ENCODE measurements around the gene UGT1A9. TPM values are rescaled to one million over a fixed set of nuclear protein-coding genes. Genes with fewer than 3 reads are reported as not detected.

Gene UGT1A9
- total RNA-seq, 2 donors from 2014 or later: not detected

DNA sequence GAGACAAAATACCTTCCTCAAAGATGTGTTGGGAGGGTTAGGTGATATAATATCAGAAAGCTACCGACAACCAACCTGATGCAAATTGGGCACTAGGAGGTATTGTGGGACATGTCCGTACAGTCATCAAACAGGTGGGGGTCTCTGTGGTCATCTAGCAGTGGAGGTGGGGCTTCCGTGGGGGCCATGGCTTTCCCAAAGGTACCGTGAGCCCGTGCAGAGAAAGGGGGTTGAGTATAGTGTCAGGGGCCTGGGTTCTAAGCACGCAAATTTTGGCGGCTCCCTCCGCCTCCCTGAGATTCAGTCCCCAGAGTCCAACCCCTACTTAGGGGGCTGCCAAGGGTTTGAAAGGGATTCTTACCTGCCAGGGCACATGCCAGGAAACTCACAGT lies 150.0 kb downstream of the UGT1A9 start:
- no peaks in the 10 kb centered on the region for H3K9me3 ChIP-seq
- no peaks in the 10 kb centered on the region for H3K36me3 ChIP-seq (replicated peaks in 1 of 2; ENCODE audit: insufficient read depth in 1 of 2, low read depth in 2 of 2)
- H3K27ac ChIP-seq: no peak overlapping the region
- no peaks in the 10 kb centered on the region for H3K4me1 ChIP-seq
- H3K27me3 ChIP-seq: no peaks in the 10 kb centered on the region
- TF ChIP-seq, protein P1, sequence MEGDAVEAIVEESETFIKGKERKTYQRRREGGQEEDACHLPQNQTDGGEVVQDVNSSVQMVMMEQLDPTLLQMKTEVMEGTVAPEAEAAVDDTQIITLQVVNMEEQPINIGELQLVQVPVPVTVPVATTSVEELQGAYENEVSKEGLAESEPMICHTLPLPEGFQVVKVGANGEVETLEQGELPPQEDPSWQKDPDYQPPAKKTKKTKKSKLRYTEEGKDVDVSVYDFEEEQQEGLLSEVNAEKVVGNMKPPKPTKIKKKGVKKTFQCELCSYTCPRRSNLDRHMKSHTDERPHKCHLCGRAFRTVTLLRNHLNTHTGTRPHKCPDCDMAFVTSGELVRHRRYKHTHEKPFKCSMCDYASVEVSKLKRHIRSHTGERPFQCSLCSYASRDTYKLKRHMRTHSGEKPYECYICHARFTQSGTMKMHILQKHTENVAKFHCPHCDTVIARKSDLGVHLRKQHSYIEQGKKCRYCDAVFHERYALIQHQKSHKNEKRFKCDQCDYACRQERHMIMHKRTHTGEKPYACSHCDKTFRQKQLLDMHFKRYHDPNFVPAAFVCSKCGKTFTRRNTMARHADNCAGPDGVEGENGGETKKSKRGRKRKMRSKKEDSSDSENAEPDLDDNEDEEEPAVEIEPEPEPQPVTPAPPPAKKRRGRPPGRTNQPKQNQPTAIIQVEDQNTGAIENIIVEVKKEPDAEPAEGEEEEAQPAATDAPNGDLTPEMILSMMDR (IDR thresholded peaks at IDR 0.05): no peak
- 84 to 89% methylated on average over 6 to 8 of the region's 8 CpGs for WGBS, 2 donors
- ATAC-seq (no peak), DNase-seq (no peak)
- H3K4me3 ChIP-seq: no peak overlapping the region
- intact Hi-C loops (cut with DNase I): no loop called here

DNA sequence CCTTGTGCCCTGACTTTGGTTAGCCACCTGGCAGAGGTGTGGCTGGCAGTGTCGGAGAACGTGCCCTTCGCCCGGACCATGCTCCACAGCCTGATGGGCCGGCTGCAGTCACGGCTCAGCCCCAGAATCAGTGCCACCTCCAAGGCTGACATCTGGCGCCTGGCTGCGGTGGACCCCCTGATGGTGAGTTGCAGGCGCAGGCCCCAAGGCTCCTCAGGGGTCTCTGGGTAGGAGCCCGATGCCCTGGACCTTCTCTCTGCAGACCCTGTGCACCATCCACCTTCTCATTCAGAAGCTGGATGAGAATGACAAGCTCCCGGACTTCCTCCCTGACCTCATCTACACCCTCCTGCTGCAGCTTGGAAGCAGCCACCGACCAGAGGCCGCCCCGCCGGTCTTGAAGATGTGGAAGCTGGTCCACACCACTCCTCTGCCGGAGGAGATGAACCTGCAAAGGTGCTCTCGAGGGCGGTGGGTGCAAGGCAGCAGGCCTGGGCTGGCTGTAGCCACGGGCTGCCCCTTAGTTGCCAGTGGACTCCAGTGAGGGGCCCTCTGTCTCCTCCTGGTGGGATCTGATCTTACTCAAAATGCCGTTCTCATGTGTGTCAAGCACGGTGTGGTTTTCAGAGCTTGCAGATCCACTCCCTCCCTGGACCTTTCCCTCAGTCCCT lies 150.5 kb downstream of the UGT1A9 start:
- DNase-seq: no peak
- WGBS, 2 donors: 82 to 84% methylated on average over 7 to 21 of the region's 21 CpGs
- no peak overlapping the region for H3K27ac ChIP-seq
- ATAC-seq: no peak
- no peaks in the 10 kb centered on the region for H3K36me3 ChIP-seq (replicated peaks in 1 of 2; ENCODE audit: insufficient read depth in 1 of 2, low read depth in 2 of 2)
- H3K9me3 ChIP-seq: no peaks in the 10 kb centered on the region
- H3K4me1 ChIP-seq: no peaks in the 10 kb centered on the region
- no peak for TF ChIP-seq POLR2A (IDR thresholded peaks at IDR 0.05)
- TF ChIP-seq, protein P1 (IDR thresholded peaks at IDR 0.05): no peak
- no peaks in the 10 kb centered on the region for H3K27me3 ChIP-seq
- intact Hi-C loops (cut with DNase I): no loop called here
- no peak overlapping the region for H3K4me3 ChIP-seq

Other genes with a start within 250 kb of the UGT1A9 start
- gene USP40, start 105.1 kb upstream of the UGT1A9 start, total RNA-seq: 10 to 100 TPM; 34.9 to 38.9 TPM
- not detected for gene UGT1A8, start 54.3 kb upstream of the UGT1A9 start, total RNA-seq
- gene UGT1A10, start 35.5 kb upstream of the UGT1A9 start, total RNA-seq: under 1 TPM; 0.52 to 0.99 TPM
- not detected for gene UGT1A7, start 10.0 kb downstream of the UGT1A9 start, total RNA-seq
- gene UGT1A6, start 21.0 kb downstream of the UGT1A9 start, total RNA-seq: under 1 TPM in 1 of 2 donors, not detected in 1; 0.33 TPM
- not detected for gene UGT1A5, start 41.0 kb downstream of the UGT1A9 start, total RNA-seq
- 1 to 10 TPM in 1 of 2 donors, not detected in 1; 3.3 TPM for gene UGT1A4, start 46.8 kb downstream of the UGT1A9 start, total RNA-seq
- not detected for gene UGT1A3, start 57.1 kb downstream of the UGT1A9 start, total RNA-seq
- not detected for gene UGT1A1, start 88.4 kb downstream of the UGT1A9 start, total RNA-seq
- not detected for gene MROH2A, start 106.4 kb downstream of the UGT1A9 start, total RNA-seq
- gene HJURP, start 182.6 kb downstream of the UGT1A9 start, total RNA-seq: 1 to 10 TPM in 1 of 2 donors, not detected in 1; 3.6 TPM
- gene TRPM8, start 245.5 kb downstream of the UGT1A9 start, total RNA-seq: under 1 TPM in 1 of 2 donors, not detected in 1; 0.78 TPM